ENCODE results near the gene ELFN1. TPM values are rescaled to one million over a fixed set of nuclear protein-coding genes. Genes with fewer than 3 reads are reported as not detected.

Gene ELFN1
- total and polyA plus RNA-seq, 2 donors from 2014 or later: 3.5 to 3.8 TPM

GRCh38 chr7:1758028-1758858, 88.2 kb downstream of the ELFN1 start:
- Histone ChIP-seq H3K9me3 (ENCODE audit: control insufficient read depth in 2 of 3, insufficient read depth in 1 of 3, low read length in 3 of 3) (peaks cover 2 to 3% (median 2%) of the 10 kb centered on the region in 3 donors), H3K27me3 (ENCODE audit: control insufficient read depth, insufficient read depth, low read length) (no peaks in the 10 kb centered on the region), H3K36me3 (ENCODE audit: control insufficient read depth in 2 of 3, insufficient read depth in 3 of 3, low read length in 3 of 3) (no peaks in the 10 kb centered on the region), H3K9ac (ENCODE audit: low read length in 3 of 3) (no peak overlapping the region), H3K4me3 (ENCODE audit: low read length in 3 of 3) (no peak overlapping the region), H3K4me1 (ENCODE audit: control insufficient read depth in 2 of 3, insufficient read depth in 2 of 3, low read depth in 1 of 3, low read length in 3 of 3) (no peaks in the 10 kb centered on the region), H3K27ac (ENCODE audit: low read depth in 2 of 2, low read length in 2 of 2) (no peak overlapping the region)
- DNase-seq (peak in 1 of 5 donors; percentile 72), FAIRE-seq (no peak)
- intact Hi-C loops (cut with DNase I): no loop called here
- TF ChIP-seq CTCF (IDR thresholded peaks at IDR 0.05; ENCODE audit: borderline replicate concordance, extremely low read depth, insufficient read depth): peak; percentile 34

- Histone ChIP-seq H3K9ac (ENCODE audit: low read length in 3 of 3) (no peak overlapping the region), H3K27ac (ENCODE audit: low read depth in 2 of 2, low read length in 2 of 2) (no peak overlapping the region), H3K4me3 (ENCODE audit: low read length in 3 of 3) (no peak overlapping the region), H3K27me3 (ENCODE audit: control insufficient read depth, insufficient read depth, low read length) (no peaks in the 10 kb centered on the region), H3K36me3 (ENCODE audit: control insufficient read depth in 2 of 3, insufficient read depth in 3 of 3, low read length in 3 of 3) (no peaks in the 10 kb centered on the region), H3K9me3 (ENCODE audit: control insufficient read depth in 2 of 3, insufficient read depth in 1 of 3, low read length in 3 of 3) (peaks cover 2 to 5% (median 3%) of the 10 kb centered on the region in 3 donors), H3K4me1 (ENCODE audit: control insufficient read depth in 2 of 3, insufficient read depth in 2 of 3, low read depth in 1 of 3, low read length in 3 of 3) (no peaks in the 10 kb centered on the region)
- DNase-seq (peak in 1 of 5 donors; percentile 49), FAIRE-seq (no peak)
- intact Hi-C loops (cut with DNase I): no loop called here
- TF ChIP-seq CTCF (IDR thresholded peaks at IDR 0.05; ENCODE audit: borderline replicate concordance, extremely low read depth, insufficient read depth): no peak
Measured at GRCh38 chr7:1758859-1759521, 88.9 kb downstream of the ELFN1 start.

GRCh38 chr7:1761097-1761496, 91.0 kb downstream of the ELFN1 start:
- no peak for FAIRE-seq
- no peak for TF ChIP-seq CTCF (IDR thresholded peaks at IDR 0.05; ENCODE audit: borderline replicate concordance, extremely low read depth, insufficient read depth)
- H3K9me3 ChIP-seq (ENCODE audit: control insufficient read depth in 2 of 3, insufficient read depth in 1 of 3, low read length in 3 of 3): peaks cover 2 to 5% (median 3%) of the 10 kb centered on the region in 3 donors
- peak in 2 of 5 donors; percentile 1 to 26 for DNase-seq
- H3K9ac ChIP-seq (ENCODE audit: low read length in 3 of 3): no peak overlapping the region
- intact Hi-C loops (cut with DNase I): no loop called here
- H3K4me1 ChIP-seq (ENCODE audit: control insufficient read depth in 2 of 3, insufficient read depth in 2 of 3, low read depth in 1 of 3, low read length in 3 of 3): no peaks in the 10 kb centered on the region
- no peak overlapping the region for H3K4me3 ChIP-seq (ENCODE audit: low read length in 3 of 3)
- H3K27me3 ChIP-seq (ENCODE audit: control insufficient read depth, insufficient read depth, low read length): no peaks in the 10 kb centered on the region
- H3K27ac ChIP-seq (ENCODE audit: low read depth in 2 of 2, low read length in 2 of 2): no peak overlapping the region
- H3K36me3 ChIP-seq (ENCODE audit: control insufficient read depth in 2 of 3, insufficient read depth in 3 of 3, low read length in 3 of 3): no peaks in the 10 kb centered on the region

All from kidney (tissue), 14 donors.